B cell (primary cell): ENCODE results near the gene DAZL. TPM values are rescaled to one million over a fixed set of nuclear protein-coding genes. Genes with fewer than 3 reads are reported as not detected.

Experiments used
- ATAC-seq: fragments of 200-7000 bp; cut with Tn5 transposase; one replicate; pipeline ENCODE4 v1.10.0; 2021; ENCODE audit warnings: low read depth, mild to moderate bottlenecking, moderate number of reproducible peaks, moderate library complexity
- CTCF ChIA-PET: fragments of 350-600 bp; sonication (Branson Sonifier 250); formaldehyde crosslinking; loops from one replicate; lab custom pipeline; 2021; ENCODE audit warnings: antibody characterized with exemption, inconsistent platforms; lab: Charles Lee
- POLR2A ChIA-PET: fragments of 350-600 bp; sonication (Branson Sonifier 250); formaldehyde crosslinking; loops from one replicate; lab custom pipeline; 2021; ENCODE audit warnings: antibody characterized with exemption; lab: Charles Lee
- DNase-seq: peaks from one replicate; pipeline ENCODE4 v3.0.0; 2013
- H2AFZ ChIP-seq: 2 replicates; pipeline ENCODE4 v1.6.1; 2012; ENCODE audit warnings: mild to moderate bottlenecking, low read depth, low read length; ENCODE audit not compliant: insufficient read depth, poor library complexity, severe bottlenecking
- H3K27ac ChIP-seq, 2 donors: 1 replicate in 1 of 2; 2 replicates in 1 of 2; pipeline ENCODE4 v1.5.1; 2012 to 2013; ENCODE audit warnings: low read length in 2 of 2, mild to moderate bottlenecking in 2 of 2, moderate library complexity in 1 of 2
- H3K27me3 ChIP-seq, 4 experiments: fragments of 200-600 bp in 1 of 4; sonication (generic) in 1 of 4; replicated peaks in 1 of 4; 1 replicate in 2 of 4; 2 replicates in 2 of 4; pipeline versions ENCODE4 v1.6.1 to v1.7.0; 2013 to 2016; ENCODE audit warnings: low read length in 3 of 4, mild to moderate bottlenecking in 2 of 4, mixed read lengths in 1 of 4, moderate library complexity in 1 of 4; ENCODE audit not compliant: insufficient read depth in 4 of 4, control insufficient read depth in 3 of 4; ENCODE audit errors: control extremely low read depth in 1 of 4
- H3K36me3 ChIP-seq, 2 experiments: replicated peaks in 1 of 2; 1 replicate in 1 of 2; 2 replicates in 1 of 2; pipeline versions ENCODE4 v1.6.1 to v1.7.1; 2013; ENCODE audit warnings: low read length in 1 of 2; ENCODE audit not compliant: insufficient read depth in 2 of 2, control insufficient read depth in 1 of 2; ENCODE audit errors: control extremely low read depth in 1 of 2, extremely low read depth in 1 of 2
- H3K4me1 ChIP-seq, 2 donors: fragments of 200-600 bp in 1 of 2; sonication (generic) in 1 of 2; 1 replicate in 1 of 2; 2 replicates in 1 of 2; pipeline versions ENCODE4 v1.5.1 to v1.6.1; 2013 to 2017; ENCODE audit warnings: low read length in 2 of 2; ENCODE audit not compliant: control insufficient read depth in 2 of 2, insufficient read depth in 2 of 2
- H3K4me2 ChIP-seq: replicated peaks from 2 replicates; pipeline ENCODE3; 2012; ENCODE audit warnings: mild to moderate bottlenecking, low read depth, low read length; ENCODE audit not compliant: poor library complexity, severe bottlenecking
- H3K4me3 ChIP-seq, 5 experiments: fragments of 200-600 bp in 1 of 5; sonication (generic) in 1 of 5; 1 replicate in 3 of 5; 2 replicates in 2 of 5; pipeline versions ENCODE4 v1.5.1 to v1.7.0; 2011 to 2016; ENCODE audit warnings: low read length in 4 of 5, mild to moderate bottlenecking in 4 of 5, low read depth in 2 of 5, control low read depth in 1 of 5, moderate library complexity in 1 of 5; ENCODE audit not compliant: insufficient read depth in 1 of 5; ENCODE audit errors: control extremely low read depth in 1 of 5, extremely low read depth in 1 of 5
- H3K79me2 ChIP-seq: fragments of 200-600 bp; sonication (generic); one replicate; pipeline ENCODE4 v1.6.0; 2016; ENCODE audit warnings: low read length; ENCODE audit not compliant: control insufficient read depth, insufficient read depth
- H3K9ac ChIP-seq: fragments of 200-600 bp; sonication (generic); 2 replicates; pipeline ENCODE4 v1.6.1; 2017; ENCODE audit warnings: mild to moderate bottlenecking, low read length, moderate library complexity
- H3K9me3 ChIP-seq, 3 donors: one replicate each; pipeline versions ENCODE4 v1.6.1 to v1.7.1; 2013; ENCODE audit warnings: low read length in 2 of 3; ENCODE audit not compliant: control insufficient read depth in 2 of 3, insufficient read depth in 1 of 3; ENCODE audit errors: control extremely low read depth in 1 of 3
- H4K20me1 ChIP-seq: 2 replicates; pipeline ENCODE4 v1.6.0; 2012; ENCODE audit warnings: mild to moderate bottlenecking, low read length; ENCODE audit not compliant: insufficient read depth, control insufficient read depth, poor library complexity, severe bottlenecking
- H3K27ac Mint-ChIP-seq: one replicate; pipeline ENCODE4 v1.8.0; 2021; ENCODE audit warnings: mixed read lengths
- H3K27me3 Mint-ChIP-seq: one replicate; pipeline ENCODE4 v1.8.0; 2021; ENCODE audit warnings: mixed read lengths
- H3K4me1 Mint-ChIP-seq: one replicate; pipeline ENCODE4 v1.8.0; 2021; ENCODE audit warnings: mixed read lengths
- H3K4me3 Mint-ChIP-seq: one replicate; pipeline ENCODE4 v1.8.0; 2021; ENCODE audit warnings: mixed read lengths
- H3K9me3 Mint-ChIP-seq: one replicate; pipeline ENCODE4 v1.8.0; 2022; ENCODE audit warnings: mixed read lengths; ENCODE audit not compliant: insufficient read depth
- EZH2 ChIP-seq: IDR thresholded peaks from 2 replicates; pipeline ENCODE4 v1.6.1; 2012; ENCODE audit warnings: borderline replicate concordance, low read depth, mild to moderate bottlenecking, moderate library complexity, low read length; ENCODE audit not compliant: insufficient read depth, poor library complexity, severe bottlenecking
- WGBS: methylation state at CpG from one replicate; pipeline ENCODE4 v1.1.5; 2013; ENCODE audit warnings: missing lambda C conversion rate; ENCODE audit not compliant: insufficient coverage; 5-methylcytosine and 5-hydroxymethylcytosine counted together
- intact Hi-C: fragments of 100-400 bp; cut with micrococcal nuclease; formaldehyde crosslinking; loops from one replicate; pipeline ENCODE4 v1.10.0; 2022
- polyA plus RNA-seq: library from polyadenylated mRNA; depleted of rRNA; stranded (reverse); fragments of >200 nt; gene quantifications from 2 replicates; pipeline ENCODE4 v1.2.3, GENCODE V29; 2012
- total RNA-seq, 2 donors: library from RNA; stranded (reverse); fragments of 120-200 nt in 1 of 2; gene quantifications; 1 replicate in 1 of 2; 2 replicates in 1 of 2; pipeline versions ENCODE4 v1.2.3 to v1.2.4, GENCODE V29; 2013 to 2022
- TF ChIP-seq, protein P1 (sequence below): fragments of 200-600 bp; IDR thresholded peaks from one replicate; pipeline ENCODE4 v1.8.0; 2022; ENCODE audit warnings: antibody characterized with exemption, mild to moderate bottlenecking

Gene DAZL
- total and polyA plus RNA-seq, 2 donors (not counting 1 experiment from before 2014, with no cell fraction given), result 1.3 TPM; not detected in 1

DNA sequence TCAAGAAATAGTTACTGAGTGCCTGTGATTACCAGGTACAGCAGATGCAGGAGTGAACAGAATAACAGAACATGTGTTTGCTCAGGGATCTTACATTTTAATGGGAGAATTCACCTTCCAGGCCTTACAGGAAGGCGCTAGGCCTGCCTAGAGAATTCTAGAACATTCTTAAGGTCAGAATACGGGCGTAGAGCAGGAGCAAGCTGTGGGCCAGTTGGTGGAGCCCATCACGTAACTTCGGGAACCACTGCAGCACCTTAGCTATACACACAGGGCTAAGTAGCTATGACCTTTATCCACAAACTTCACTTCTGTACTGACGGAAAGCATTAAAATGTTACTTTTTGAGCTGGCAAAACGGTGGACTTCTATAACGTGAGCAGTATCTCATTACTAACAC lies 743 bp upstream of the DAZL start:
- no peaks in the 10 kb centered on the region for H4K20me1 ChIP-seq
- H3K4me3 Mint-ChIP-seq, result no peak overlapping the region
- ATAC-seq (no peak), DNase-seq (no peak)
- H3K4me1 Mint-ChIP-seq, result peaks cover 4% of the 10 kb centered on the region
- H3K27me3 ChIP-seq, result peaks cover 0 to 3% (median 1%) of the 10 kb centered on the region in 4 experiments
- H2AFZ ChIP-seq, result no peak overlapping the region
- H3K27ac Mint-ChIP-seq, result no peak overlapping the region
- peaks cover 2 to 5% of the 10 kb centered on the region in 2 donors for H3K4me1 ChIP-seq
- POLR2A ChIA-PET, result no interaction called here
- no peak overlapping the region for H3K4me2 ChIP-seq
- H3K79me2 ChIP-seq, result no peaks in the 10 kb centered on the region
- peaks cover 2% of the 10 kb centered on the region for H3K27me3 Mint-ChIP-seq
- H3K9me3 ChIP-seq, result peaks cover 0 to 12% (median 0%) of the 10 kb centered on the region in 3 donors
- H3K27ac ChIP-seq, result no peak overlapping the region
- intact Hi-C loops, result no loop called here
- CTCF ChIA-PET, result interaction anchor here (1.0 kb wide), 1 partner anchor 223 kb away, joined by 3 read pairs; no protein-coding TSS in a partner anchor
- no peak overlapping the region for H3K9ac ChIP-seq
- WGBS, result 96% methylated on average over 6 of the region's 8 CpGs
- no peaks in the 10 kb centered on the region for H3K36me3 ChIP-seq
- H3K4me3 ChIP-seq, result no peak overlapping the region
- H3K9me3 Mint-ChIP-seq, result no peaks in the 10 kb centered on the region
- TF ChIP-seq, protein P1, sequence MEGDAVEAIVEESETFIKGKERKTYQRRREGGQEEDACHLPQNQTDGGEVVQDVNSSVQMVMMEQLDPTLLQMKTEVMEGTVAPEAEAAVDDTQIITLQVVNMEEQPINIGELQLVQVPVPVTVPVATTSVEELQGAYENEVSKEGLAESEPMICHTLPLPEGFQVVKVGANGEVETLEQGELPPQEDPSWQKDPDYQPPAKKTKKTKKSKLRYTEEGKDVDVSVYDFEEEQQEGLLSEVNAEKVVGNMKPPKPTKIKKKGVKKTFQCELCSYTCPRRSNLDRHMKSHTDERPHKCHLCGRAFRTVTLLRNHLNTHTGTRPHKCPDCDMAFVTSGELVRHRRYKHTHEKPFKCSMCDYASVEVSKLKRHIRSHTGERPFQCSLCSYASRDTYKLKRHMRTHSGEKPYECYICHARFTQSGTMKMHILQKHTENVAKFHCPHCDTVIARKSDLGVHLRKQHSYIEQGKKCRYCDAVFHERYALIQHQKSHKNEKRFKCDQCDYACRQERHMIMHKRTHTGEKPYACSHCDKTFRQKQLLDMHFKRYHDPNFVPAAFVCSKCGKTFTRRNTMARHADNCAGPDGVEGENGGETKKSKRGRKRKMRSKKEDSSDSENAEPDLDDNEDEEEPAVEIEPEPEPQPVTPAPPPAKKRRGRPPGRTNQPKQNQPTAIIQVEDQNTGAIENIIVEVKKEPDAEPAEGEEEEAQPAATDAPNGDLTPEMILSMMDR, result no peak
- no peak for TF ChIP-seq EZH2

DNA sequence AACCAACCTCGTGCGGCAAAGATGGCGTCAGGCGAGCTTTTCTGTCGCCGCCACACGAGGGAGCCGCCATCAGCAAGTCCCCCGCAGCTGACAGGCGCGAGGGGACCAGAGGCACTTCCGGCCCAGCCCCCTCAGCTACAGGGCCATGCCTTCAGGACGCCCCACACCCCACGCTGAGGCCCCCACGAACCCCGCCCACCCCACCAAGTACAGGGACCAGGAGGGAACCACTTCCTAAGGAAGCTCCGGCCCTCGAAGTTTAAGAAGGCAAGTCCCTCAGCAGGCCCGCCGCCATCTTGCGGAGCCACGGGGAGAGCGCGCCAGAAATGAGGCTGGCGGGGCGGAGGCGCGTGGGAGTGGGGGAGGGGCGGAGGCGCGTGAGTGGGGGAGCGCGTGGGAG lies 790 bp downstream of the DAZL start:
- no peak overlapping the region for H3K27ac ChIP-seq
- H3K36me3 ChIP-seq, result no peaks in the 10 kb centered on the region
- TF ChIP-seq, protein P1, result no peak
- no peak for TF ChIP-seq EZH2
- no peak for DNase-seq
- no peak overlapping the region for H3K4me2 ChIP-seq
- peaks cover 3 to 5% of the 10 kb centered on the region in 2 donors for H3K4me1 ChIP-seq
- H3K27me3 ChIP-seq, result peaks cover 0 to 2% (median 0%) of the 10 kb centered on the region in 4 experiments
- peaks cover 3% of the 10 kb centered on the region for H3K27me3 Mint-ChIP-seq
- CTCF ChIA-PET, result interaction anchor here (9.3 kb wide), 1 partner anchor 630 kb away, joined by 139 read pairs; no protein-coding TSS in a partner anchor
- intact Hi-C loops, result loop anchor here (5.0 kb wide), 1 partner anchor 223 kb away; no protein-coding TSS in a partner anchor
- ATAC-seq, result no peak
- H2AFZ ChIP-seq, result no peak overlapping the region
- no peaks in the 10 kb centered on the region for H3K9me3 Mint-ChIP-seq
- H3K9me3 ChIP-seq, result peaks cover 0 to 12% (median 0%) of the 10 kb centered on the region in 3 donors
- H4K20me1 ChIP-seq, result no peaks in the 10 kb centered on the region
- over 99% methylated on average over 16 of the region's 33 CpGs for WGBS
- H3K27ac Mint-ChIP-seq, result no peak overlapping the region
- H3K79me2 ChIP-seq, result no peaks in the 10 kb centered on the region
- POLR2A ChIA-PET, result no interaction called here
- no peak overlapping the region for H3K4me3 Mint-ChIP-seq
- peaks cover 4% of the 10 kb centered on the region for H3K4me1 Mint-ChIP-seq
- no peak overlapping the region for H3K4me3 ChIP-seq
- no peak overlapping the region for H3K9ac ChIP-seq
